Left ventricle myocardium superior (tissue), 1 donor: ENCODE measurements around the gene ARL8A. TPM values are rescaled to one million over a fixed set of nuclear protein-coding genes. Genes with fewer than 3 reads are reported as not detected.

Experiments
- ATAC-seq: fragments of 200-7000 bp; cut with Tn5 transposase; one replicate; pipeline ENCODE4 v1.9.1; 2020; ENCODE audit warnings: mild to moderate bottlenecking, moderate library complexity
- DNase-seq: peaks from one replicate; pipeline ENCODE4 v3.0.0-alpha.2; 2020
- intact Hi-C: fragments of 100-400 bp; cut with micrococcal nuclease; formaldehyde crosslinking; loops from one replicate; pipeline ENCODE4 v1.11.0; 2022
- total RNA-seq: library from RNA; stranded (reverse); fragmentation: NEBNext Ultra II Directional; extraction: Animal tissue kit (Norgen Biotek cat#: 25700); gene quantifications from one replicate; pipeline ENCODE4 v1.2.1, GENCODE V29; 2021
- donor health status: DM: no; HTN: yes; CAD: no; lungs with severe emphysema.

Gene ARL8A
- total RNA-seq, 1 donor from 2014 or later, result 65.1 TPM

- ATAC-seq, result no peak
- no peak for DNase-seq
- intact Hi-C loops, result no loop called here
Measured at GRCh38 chr1:202162047-202162417, 17.5 kb upstream of the ARL8A start.

DNA sequence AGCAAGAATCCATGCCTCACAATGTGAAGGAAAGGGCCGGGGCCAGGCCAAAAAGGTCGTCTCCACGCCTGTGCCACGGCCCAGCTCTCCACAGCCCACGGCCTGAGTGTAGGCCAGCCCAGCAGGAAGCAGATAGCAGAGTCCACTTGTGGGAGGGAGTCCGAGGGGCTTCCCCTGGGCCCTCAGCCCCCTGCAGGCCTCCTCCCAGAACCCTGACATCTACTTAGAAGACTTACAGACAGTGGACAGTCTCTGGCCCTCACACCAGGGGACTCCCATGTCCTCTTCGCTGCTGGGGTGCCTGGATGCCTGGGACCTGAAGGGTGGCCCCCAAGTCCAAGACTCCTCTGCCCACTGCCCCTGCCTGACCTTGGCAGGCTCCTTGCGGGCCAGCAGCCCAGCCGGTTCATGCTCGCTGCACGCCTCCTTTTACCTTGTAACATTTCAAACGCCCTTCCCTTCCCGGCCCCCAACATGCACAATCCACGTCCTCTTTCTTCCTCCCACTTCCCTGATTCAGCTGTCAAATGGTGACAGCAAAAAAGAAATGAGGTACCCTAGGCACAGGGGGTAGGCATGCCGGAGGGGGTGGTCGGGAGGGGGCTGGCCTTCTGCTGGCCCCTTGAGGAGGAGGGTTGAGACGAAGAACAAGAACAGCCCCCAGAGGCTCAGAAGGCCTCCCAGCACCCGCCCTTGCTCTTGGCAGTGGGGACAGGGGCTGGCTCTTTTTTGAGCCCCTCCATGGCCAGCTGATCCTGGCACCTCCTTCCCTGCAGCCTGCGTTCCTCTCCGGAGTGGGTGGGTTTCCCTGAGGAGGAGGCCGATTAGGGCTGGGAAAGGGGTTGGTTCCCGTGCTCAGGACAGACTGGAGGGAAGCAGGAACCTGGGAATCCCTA is 16.9 kb upstream of the ARL8A start:
- no peak for DNase-seq
- intact Hi-C loops, result no loop called here
- no peak for ATAC-seq

GRCh38 chr1:202160377-202160940 is 15.9 kb upstream of the ARL8A start, which contains the start of gene PTPN7:
TSS of gene PTPN7 (minus strand) at chr1:202160602. CDS start at chr1:202159402, 1,200 bp downstream.
- intact Hi-C loops, result no loop called here
- DNase-seq, result peak; percentile 56
- peak; percentile 27 for ATAC-seq

GRCh38 chr1:202159534-202160371 is 15.2 kb upstream of the ARL8A start:
- ATAC-seq (no peak), DNase-seq (no peak)
- intact Hi-C loops, result no loop called here

DNA sequence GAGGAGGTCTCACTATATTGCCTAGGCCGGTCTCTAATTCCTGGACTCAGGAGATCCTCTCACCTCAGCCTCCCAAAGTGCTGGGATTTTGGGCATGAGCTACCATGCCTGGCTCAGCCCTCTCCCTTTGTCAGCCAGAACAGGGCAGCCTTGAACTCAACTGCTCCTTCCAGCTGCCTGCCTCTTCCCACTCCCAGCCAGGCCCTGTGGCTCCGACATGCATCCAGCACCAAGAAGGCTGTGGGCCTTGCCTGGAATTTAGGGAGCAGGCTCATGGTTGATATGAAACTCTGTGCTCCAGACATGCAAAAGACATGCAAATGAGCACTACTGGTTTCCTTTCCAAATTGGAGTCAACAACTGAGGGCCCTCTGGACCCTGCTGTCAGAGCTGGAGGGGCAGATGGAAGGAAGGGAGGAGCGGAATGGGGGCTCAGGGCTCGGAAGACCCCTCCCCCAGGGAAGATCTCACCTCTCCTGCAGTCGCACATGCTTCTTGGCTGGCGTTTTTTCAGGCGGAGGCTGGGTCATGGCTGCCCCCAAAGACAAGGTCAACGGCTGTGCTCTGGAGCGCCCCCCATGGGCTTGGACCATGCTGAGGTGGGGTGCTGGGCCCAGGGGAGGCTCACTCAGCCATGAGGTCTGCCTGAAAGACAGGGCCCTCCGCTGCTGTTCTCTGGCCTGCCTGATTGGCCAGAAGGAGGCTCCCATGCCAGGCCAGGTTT is 14.4 kb upstream of the ARL8A start:
- peak; percentile 24 for DNase-seq
- no peak for ATAC-seq
- intact Hi-C loops, result no loop called here

DNA sequence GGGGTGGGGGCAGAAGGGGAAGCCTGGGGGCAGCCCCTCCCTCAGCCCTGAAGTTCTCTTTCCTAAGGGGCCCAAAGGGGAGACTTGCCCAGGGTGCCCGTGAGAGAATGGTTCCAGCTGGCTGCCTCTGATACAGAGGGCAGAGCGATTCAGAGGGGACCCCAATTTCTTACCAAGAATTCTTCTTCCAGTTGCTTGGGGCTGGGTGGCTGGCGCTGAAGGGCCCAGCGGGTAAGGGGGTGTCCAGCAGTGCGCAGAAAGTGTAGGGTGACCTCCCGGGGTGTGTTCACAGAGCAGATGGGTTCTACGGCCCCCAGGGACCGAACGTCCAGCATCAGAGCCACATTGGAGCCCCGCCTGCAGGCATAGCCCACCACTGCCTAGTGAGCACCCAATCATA is 13.4 kb upstream of the ARL8A start:
- intact Hi-C loops, result no loop called here
- DNase-seq (no peak), ATAC-seq (no peak)

DNA sequence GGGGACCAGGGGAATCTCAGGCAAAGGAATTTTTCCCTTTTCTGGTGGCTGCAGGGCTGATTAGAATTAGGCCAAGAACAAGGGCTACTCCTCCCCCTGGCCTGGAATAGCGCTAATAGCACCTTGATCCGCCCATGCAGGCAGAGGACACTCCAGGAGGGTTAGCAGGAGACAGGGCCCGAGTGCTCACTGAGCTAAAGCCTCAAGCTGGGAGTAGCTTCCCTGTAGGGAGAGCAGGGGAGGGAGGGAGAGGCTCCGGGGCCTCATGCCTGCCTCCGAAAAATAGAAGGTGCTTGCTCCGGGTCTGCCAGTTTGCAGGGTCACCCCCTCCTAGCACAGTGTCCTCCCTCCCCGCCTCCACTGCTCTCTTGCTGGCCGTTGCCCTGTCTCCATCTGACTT is 12.1 kb upstream of the ARL8A start:
- DNase-seq (no peak), ATAC-seq (no peak)
- intact Hi-C loops, result no loop called here

GRCh38 chr1:202155478-202156021 is 11.0 kb upstream of the ARL8A start:
- DNase-seq (peak; percentile 62), ATAC-seq (peak; percentile 37)
- intact Hi-C loops, result no loop called here

GRCh38 chr1:202154766-202155477 is 10.4 kb upstream of the ARL8A start:
- DNase-seq (no peak), ATAC-seq (peak; percentile 41)
- intact Hi-C loops, result no loop called here

GRCh38 chr1:202154148-202154765 is 9.7 kb upstream of the ARL8A start:
- no peak for ATAC-seq
- DNase-seq, result no peak
- intact Hi-C loops, result no loop called here

DNA sequence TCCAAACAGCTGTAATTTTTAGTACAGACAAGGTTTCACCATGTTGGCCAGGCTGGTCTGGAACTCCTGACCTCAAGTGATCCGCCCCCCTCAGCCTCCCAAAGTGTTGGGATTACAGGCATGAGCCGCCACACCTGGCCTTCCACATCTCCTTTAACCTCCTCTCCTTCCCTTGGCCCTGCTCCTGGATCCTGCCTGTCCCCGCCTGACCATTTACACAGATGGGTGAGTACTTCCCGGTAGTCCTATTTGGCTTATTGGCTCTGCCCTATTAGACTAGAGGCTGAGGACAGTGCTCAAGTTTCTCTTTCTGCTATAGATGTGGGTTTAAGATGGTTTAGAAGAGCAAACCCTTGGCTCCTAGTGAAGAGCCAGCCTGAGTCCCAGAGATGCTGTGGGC is 8.7 kb upstream of the ARL8A start:
- intact Hi-C loops, result no loop called here
- ATAC-seq (no peak), DNase-seq (no peak)

GRCh38 chr1:202152399-202152798 is 7.9 kb upstream of the ARL8A start:
- intact Hi-C loops, result no loop called here
- DNase-seq (no peak), ATAC-seq (no peak)

DNA sequence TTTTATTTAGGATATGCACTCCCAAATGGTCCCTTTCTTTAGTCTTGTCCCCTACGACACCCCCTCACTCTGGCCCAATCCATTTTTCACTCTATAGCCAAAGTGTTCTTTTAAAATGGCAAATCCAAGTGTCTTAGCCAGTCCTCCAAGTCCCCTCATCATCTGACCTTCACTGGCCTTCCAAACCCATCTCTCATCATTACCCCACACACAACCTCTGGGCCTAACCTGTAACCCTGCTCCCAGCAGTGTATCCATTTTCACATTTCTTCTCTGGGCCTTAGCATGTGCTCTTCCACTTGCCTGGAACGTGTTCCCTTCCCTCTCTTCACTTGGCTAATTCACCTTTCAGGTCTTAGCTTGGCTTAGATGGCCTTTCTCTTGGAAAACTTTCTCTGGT is 6.5 kb upstream of the ARL8A start:
- DNase-seq (no peak), ATAC-seq (no peak)
- intact Hi-C loops, result no loop called here

DNA sequence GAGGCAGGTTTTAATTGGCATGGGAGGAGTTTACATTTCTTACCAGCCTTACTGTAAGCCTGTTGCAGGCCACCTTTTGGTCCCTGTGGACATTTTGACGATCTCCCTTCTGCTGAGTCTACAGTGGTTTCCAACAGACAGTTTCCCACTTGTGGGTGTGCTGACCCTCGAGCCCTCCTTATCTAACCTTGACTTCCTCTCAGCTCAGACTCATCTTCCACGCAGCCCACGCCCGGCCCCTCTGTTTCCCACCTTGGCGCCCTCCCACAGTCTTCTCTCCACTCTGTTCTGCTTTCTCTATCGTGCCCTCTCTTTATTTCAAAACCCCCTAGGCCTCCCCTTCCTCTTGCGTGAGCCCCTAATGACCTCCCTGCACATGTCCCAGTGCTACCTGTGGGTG is 6.1 kb upstream of the ARL8A start:
- DNase-seq, result no peak
- intact Hi-C loops, result no loop called here
- ATAC-seq, result no peak

DNA sequence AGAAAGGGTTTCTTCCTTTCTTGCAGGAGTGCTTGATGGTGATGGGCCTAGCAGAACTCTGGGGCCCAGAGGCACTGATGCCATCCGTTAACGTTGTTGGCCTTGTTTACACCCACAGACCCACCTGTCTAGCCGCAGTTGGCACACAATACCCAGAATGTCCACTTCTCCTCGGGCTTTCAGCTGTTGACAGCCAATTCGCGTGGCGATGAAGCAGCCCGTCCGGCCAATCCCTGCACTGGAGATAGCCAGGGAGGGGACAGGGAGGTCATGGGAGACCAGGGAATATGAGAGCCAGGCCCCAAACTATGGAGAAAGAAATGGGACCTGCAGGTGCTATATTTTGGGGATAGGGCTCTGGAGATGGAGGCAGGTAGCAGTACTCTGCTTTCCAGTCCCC is 5.7 kb upstream of the ARL8A start:
- ATAC-seq (no peak), DNase-seq (no peak)
- intact Hi-C loops, result no loop called here

DNA sequence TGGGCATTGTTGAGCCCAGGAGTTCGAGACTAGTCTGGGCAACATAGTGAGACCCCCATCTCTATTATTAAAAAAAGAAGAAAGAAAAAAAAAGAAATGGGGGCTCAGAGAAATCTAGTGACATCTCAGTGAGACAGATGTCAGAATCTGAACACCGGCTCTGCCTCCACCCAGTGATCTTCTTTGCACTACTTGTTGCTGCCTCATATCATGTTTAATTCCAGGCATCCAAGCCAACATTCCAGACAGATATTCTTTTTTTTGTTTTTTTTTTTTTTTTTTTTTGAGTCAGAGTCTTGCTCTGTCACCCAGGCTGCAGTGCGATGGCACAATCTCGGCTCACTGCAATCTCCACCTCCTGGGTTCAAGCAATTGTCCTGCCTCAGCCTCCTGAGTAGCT is 5.0 kb upstream of the ARL8A start:
- intact Hi-C loops, result no loop called here
- no peak for DNase-seq
- ATAC-seq, result no peak

DNA sequence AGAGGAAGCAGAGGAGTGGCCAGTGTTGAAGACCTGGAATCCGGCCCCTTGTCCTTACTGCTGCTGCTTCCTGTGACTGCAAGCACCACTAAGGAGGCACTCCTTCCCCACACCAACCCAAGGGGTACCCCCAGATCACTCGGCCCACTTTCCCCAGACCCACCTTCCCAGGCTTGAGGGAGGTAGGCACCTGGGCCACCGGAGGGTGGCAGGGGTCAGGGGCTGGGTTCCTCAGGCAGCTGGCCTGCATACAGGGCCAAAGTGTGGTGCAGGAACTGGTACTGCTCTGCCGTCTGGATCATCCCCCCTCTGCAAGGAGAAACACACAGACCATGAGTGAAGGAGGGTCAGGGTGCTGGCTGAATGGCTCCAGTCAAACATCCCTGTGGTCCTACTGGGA is 3.9 kb upstream of the ARL8A start:
- intact Hi-C loops, result no loop called here
- ATAC-seq, result no peak
- no peak for DNase-seq

GRCh38 chr1:202146993-202147392 is 2.5 kb upstream of the ARL8A start:
- no peak for ATAC-seq
- intact Hi-C loops, result no loop called here
- DNase-seq, result no peak
